Calu3 (cell line): Measurements from ENCODE around the gene BRSK1. TPM values are rescaled to one million over a fixed set of nuclear protein-coding genes. Genes with fewer than 3 reads are reported as not detected.

Source experiments
- BruUV-seq: library from RNA; stranded (reverse); fragments of 400-500 nt; replicated peaks from 2 replicates; lab custom pipeline; 2021; lab: Mats Ljungman, UMichigan
- CTCF ChIA-PET: fragments of 300-600 bp; sonication (Branson Sonifier 250); formaldehyde crosslinking; loops from one replicate; lab custom pipeline; 2022; ENCODE audit warnings: antibody characterized with exemption; lab: Charles Lee
- DNase-seq: peaks from one replicate; pipeline ENCODE4 v3.0.0; 2022
- H3K27ac Mint-ChIP-seq: one replicate; pipeline ENCODE4 v1.8.0; 2022; ENCODE audit warnings: mixed read lengths; ENCODE audit not compliant: unreplicated experiment
- H3K27me3 Mint-ChIP-seq: one replicate; pipeline ENCODE4 v1.8.0; 2022; ENCODE audit warnings: mixed read lengths; ENCODE audit not compliant: unreplicated experiment
- H3K36me3 Mint-ChIP-seq: one replicate; pipeline ENCODE4 v1.8.0; 2022; ENCODE audit warnings: mild to moderate bottlenecking, moderate library complexity, mixed read lengths; ENCODE audit not compliant: insufficient read depth, unreplicated experiment
- H3K4me1 Mint-ChIP-seq: one replicate; pipeline ENCODE4 v1.8.0; 2022; ENCODE audit warnings: mild to moderate bottlenecking, low read depth, mixed read lengths; ENCODE audit not compliant: unreplicated experiment
- H3K4me3 Mint-ChIP-seq: one replicate; pipeline ENCODE4 v1.8.0; 2022; ENCODE audit warnings: mild to moderate bottlenecking, low read depth, moderate library complexity, mixed read lengths; ENCODE audit not compliant: unreplicated experiment
- H3K9me3 Mint-ChIP-seq: one replicate; pipeline ENCODE4 v1.8.0; 2022; ENCODE audit warnings: low read depth, mixed read lengths; ENCODE audit not compliant: unreplicated experiment
- CTCF ChIP-seq: fragments of 200-600 bp; IDR thresholded peaks from one replicate; pipeline ENCODE4 v1.8.0; 2022; ENCODE audit warnings: antibody characterized with exemption; ENCODE audit not compliant: unreplicated experiment
- intact Hi-C: fragments of 100-400 bp; cut with micrococcal nuclease; formaldehyde crosslinking; loops from one replicate; pipeline ENCODE4 v1.10.0; 2022; ENCODE audit not compliant: unreplicated experiment
- total RNA-seq: library from RNA; stranded (reverse); gene quantifications from 2 replicates; pipeline ENCODE4 v1.2.3, GENCODE V29; 2022

BRSK1 gene
- total RNA-seq, 1 experiment from 2014 or later, result 3.8 TPM

DNA sequence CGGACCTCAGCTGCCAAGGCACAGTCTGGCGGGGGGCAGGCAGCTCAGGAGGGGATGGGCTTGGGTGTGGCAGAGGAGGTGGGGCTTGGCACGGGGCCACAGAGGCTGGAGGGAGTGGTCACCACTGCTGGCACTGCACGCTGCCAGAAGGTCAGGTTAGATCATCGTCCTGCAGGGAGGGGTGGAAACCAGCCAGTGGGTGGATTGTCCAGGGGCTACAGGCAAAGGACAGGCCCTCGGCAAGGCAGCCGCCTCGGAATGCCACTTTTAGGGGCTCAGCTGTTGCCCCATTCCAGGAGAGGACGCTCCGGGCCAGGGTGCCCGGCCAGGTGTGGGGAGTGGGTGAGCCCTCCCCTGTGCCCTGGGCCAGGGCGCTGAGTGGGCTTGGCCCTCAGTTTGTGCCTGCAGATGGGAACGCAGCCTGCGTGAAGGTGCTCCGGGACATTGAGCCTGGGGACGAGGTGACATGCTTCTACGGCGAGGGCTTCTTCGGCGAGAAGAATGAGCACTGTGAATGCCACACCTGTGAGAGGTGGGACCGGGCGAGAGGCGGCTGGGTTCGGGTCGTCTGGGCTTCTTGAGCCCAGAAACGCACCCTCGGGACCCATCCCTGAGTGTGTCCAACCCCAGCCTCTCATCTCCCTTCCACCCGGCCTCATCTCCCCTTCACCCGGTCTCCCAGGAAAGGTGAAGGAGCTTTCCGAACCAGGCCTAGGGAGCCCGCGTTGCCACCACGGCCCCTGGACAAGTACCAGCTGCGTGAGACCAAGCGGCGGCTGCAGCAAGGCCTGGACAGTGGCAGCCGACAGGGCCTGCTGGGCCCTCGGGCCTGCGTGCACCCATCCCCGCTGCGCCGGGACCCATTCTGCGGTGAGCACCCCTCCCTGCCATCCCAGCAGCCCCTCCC lies 62.3 kb downstream of the BRSK1 start:
- Mint-ChIP-seq H3K36me3 (peaks cover 37% of the 10 kb centered on the region), H3K4me3 (no peak overlapping the region), H3K4me1 (peaks cover 29% of the 10 kb centered on the region), H3K9me3 (no peaks in the 10 kb centered on the region), H3K27ac (peak overlapping the region; percentile 17), H3K27me3 (peaks cover 4% of the 10 kb centered on the region)
- DNase-seq, result peak; percentile 74
- TF ChIP-seq CTCF, result no peak
- BruUV-seq, result no TSS peak
- intact Hi-C loops, result no loop called here
- CTCF ChIA-PET, result interaction anchor here (0.7 kb wide), 1 partner anchor 74 kb away, joined by 4 read pairs; no protein-coding TSS in a partner anchor

DNA sequence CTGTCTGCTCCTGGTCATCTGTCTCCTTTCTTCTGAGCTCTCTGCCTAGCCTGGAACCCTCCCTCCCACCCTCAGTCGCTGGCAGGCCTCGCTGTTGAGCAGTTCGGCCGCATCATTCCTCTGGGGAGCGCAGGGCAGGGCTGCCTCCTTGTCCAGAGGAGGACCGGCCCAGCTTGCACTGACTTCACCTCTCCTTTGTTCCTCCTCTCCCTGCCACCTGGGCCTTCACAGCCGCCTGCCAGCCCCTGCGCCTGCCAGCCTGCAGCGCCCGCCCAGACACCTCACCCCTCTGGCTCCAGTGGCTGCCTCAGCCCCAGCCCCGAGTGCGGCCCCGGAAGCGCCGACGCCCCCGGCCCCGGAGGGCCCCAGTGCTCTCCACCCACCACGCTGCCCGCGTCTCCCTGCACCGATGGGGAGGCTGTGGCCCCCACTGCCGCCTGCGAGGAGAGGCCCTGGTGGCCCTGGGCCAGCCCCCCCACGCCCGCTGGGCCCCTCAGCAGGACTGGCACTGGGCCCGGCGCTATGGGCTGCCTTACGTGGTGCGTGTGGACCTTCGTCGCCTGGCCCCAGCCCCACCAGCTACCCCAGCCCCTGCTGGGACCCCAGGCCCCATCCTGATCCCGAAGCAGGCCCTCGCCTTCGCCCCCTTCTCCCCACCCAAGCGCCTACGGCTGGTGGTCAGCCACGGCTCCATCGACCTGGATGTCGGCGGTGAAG lies 63.1 kb downstream of the BRSK1 start:
- peaks cover 30% of the 10 kb centered on the region for H3K36me3 Mint-ChIP-seq
- no peak overlapping the region for H3K27ac Mint-ChIP-seq
- H3K4me1 Mint-ChIP-seq, result peaks cover 30% of the 10 kb centered on the region
- no peak overlapping the region for H3K4me3 Mint-ChIP-seq
- peaks cover 12% of the 10 kb centered on the region for H3K27me3 Mint-ChIP-seq
- CTCF ChIA-PET, result interaction anchor here (0.7 kb wide), 1 partner anchor 73 kb away, joined by 4 read pairs; no protein-coding TSS in a partner anchor
- no peaks in the 10 kb centered on the region for H3K9me3 Mint-ChIP-seq
- intact Hi-C loops, result no loop called here
- no TSS peak for BruUV-seq
- no peak for DNase-seq
- TF ChIP-seq CTCF, result no peak

GRCh38 chr19:55347442-55348009 lies 63.7 kb downstream of the BRSK1 start:
- no TSS peak for BruUV-seq
- TF ChIP-seq CTCF, result no peak
- peaks cover 36% of the 10 kb centered on the region for H3K4me1 Mint-ChIP-seq
- intact Hi-C loops, result no loop called here
- peaks cover 25% of the 10 kb centered on the region for H3K36me3 Mint-ChIP-seq
- no peaks in the 10 kb centered on the region for H3K9me3 Mint-ChIP-seq
- CTCF ChIA-PET, result no interaction called here
- H3K4me3 Mint-ChIP-seq, result no peak overlapping the region
- no peak overlapping the region for H3K27ac Mint-ChIP-seq
- peaks cover 19% of the 10 kb centered on the region for H3K27me3 Mint-ChIP-seq
- no peak for DNase-seq

GRCh38 chr19:55348317-55349034 lies 64.7 kb downstream of the BRSK1 start:
- BruUV-seq, result no TSS peak
- H3K27ac Mint-ChIP-seq, result no peak overlapping the region
- H3K4me3 Mint-ChIP-seq, result no peak overlapping the region
- no peaks in the 10 kb centered on the region for H3K9me3 Mint-ChIP-seq
- intact Hi-C loops, result no loop called here
- H3K4me1 Mint-ChIP-seq, result peaks cover 45% of the 10 kb centered on the region
- peaks cover 28% of the 10 kb centered on the region for H3K27me3 Mint-ChIP-seq
- no peak for DNase-seq
- CTCF ChIA-PET, result interaction anchor here (1.3 kb wide), 1 partner anchor 9 kb away, joined by 3 read pairs; no protein-coding TSS in a partner anchor
- no peak for TF ChIP-seq CTCF
- peaks cover 28% of the 10 kb centered on the region for H3K36me3 Mint-ChIP-seq
